Fibroblast of lung (primary cell): Measurements from ENCODE around the gene MED15. TPM values are rescaled to one million over a fixed set of nuclear protein-coding genes. Genes with fewer than 3 reads are reported as not detected.

Experiments
- DNase-seq, 2 donors: peaks; one replicate each; pipeline versions ENCODE4 v3.0.0 to v3.0.0-alpha.2; 2010; ENCODE audit warnings: low read depth in 2 of 2
- H2AFZ ChIP-seq: 2 replicates; pipeline ENCODE4 v1.5.1; 2012; ENCODE audit warnings: low read length, control low read depth, inconsistent platforms
- H3K27ac ChIP-seq: 2 replicates; pipeline ENCODE4 v1.5.1; 2011; ENCODE audit warnings: low read length, control low read depth; ENCODE audit not compliant: insufficient read depth
- H3K27me3 ChIP-seq: 2 replicates; pipeline ENCODE4 v1.5.1; 2011; ENCODE audit warnings: mild to moderate bottlenecking, low read length; ENCODE audit not compliant: control insufficient read depth, insufficient read depth
- H3K36me3 ChIP-seq: 2 replicates; pipeline ENCODE4 v1.5.1; 2011; ENCODE audit warnings: low read length; ENCODE audit not compliant: control insufficient read depth, insufficient read depth
- H3K4me1 ChIP-seq: 2 replicates; pipeline ENCODE4 v1.5.1; 2011; ENCODE audit warnings: low read length; ENCODE audit not compliant: control insufficient read depth, insufficient read depth; ENCODE audit errors: extremely low read depth
- H3K4me2 ChIP-seq: 2 replicates; pipeline ENCODE4 v1.5.1; 2011; ENCODE audit warnings: low read length, control low read depth; ENCODE audit not compliant: insufficient read depth; ENCODE audit errors: extremely low read depth
- H3K4me3 ChIP-seq, 4 experiments: fragments of 200-600 bp in 1 of 4; sonication (generic) in 1 of 4; replicated peaks in 1 of 4; 2 replicates each; pipeline ENCODE4 v1.5.1; 2011 to 2016; ENCODE audit warnings: low read length in 4 of 4, low read depth in 3 of 4, mild to moderate bottlenecking in 3 of 4, control low read depth in 2 of 4, inconsistent platforms in 1 of 4, mixed read lengths in 1 of 4; ENCODE audit not compliant: insufficient read depth in 1 of 4; ENCODE audit errors: control extremely low read depth in 1 of 4
- H3K79me2 ChIP-seq: 2 replicates; pipeline ENCODE4 v1.5.1; 2012; ENCODE audit warnings: mild to moderate bottlenecking, low read length, inconsistent platforms; ENCODE audit not compliant: control insufficient read depth, insufficient read depth
- H3K9ac ChIP-seq: 2 replicates; pipeline ENCODE4 v1.5.1; 2011; ENCODE audit warnings: mild to moderate bottlenecking, low read length, control low read depth; ENCODE audit not compliant: insufficient read depth
- H3K9me3 ChIP-seq: 2 replicates; pipeline ENCODE4 v1.5.1; 2012; ENCODE audit warnings: low read depth, low read length; ENCODE audit not compliant: control insufficient read depth, insufficient read depth
- H4K20me1 ChIP-seq: 2 replicates; pipeline ENCODE4 v1.5.1; 2011; ENCODE audit warnings: low read length; ENCODE audit not compliant: control insufficient read depth, insufficient read depth; ENCODE audit errors: extremely low read depth
- EZH2 ChIP-seq: IDR thresholded peaks from 2 replicates; pipeline ENCODE4 v1.5.1; 2012; ENCODE audit warnings: low read length, control low read depth, mild to moderate bottlenecking; ENCODE audit errors: missing control alignments
- polyA plus RNA-seq, 2 donors: library from polyadenylated mRNA; depleted of rRNA in 1 of 2; stranded (reverse) in 1 of 2; unstranded in 1 of 2; fragments of >200 nt; gene quantifications; 2 replicates each; pipeline ENCODE4 v1.2.1, GENCODE V29; 2011 to 2012; ENCODE audit warnings: missing spikeins in 1 of 2
- total RNA-seq: library from RNA; depleted of rRNA; stranded (reverse); fragments of >200 nt; gene quantifications from 2 replicates; pipeline ENCODE4 v1.2.1, GENCODE V29; 2014
- TF ChIP-seq, protein P1 (sequence below), 2 donors: IDR thresholded peaks in 1 of 2; conservative IDR thresholded peaks in 1 of 2; 1 replicate in 1 of 2; 2 replicates in 1 of 2; pipeline ENCODE4 v1.5.1; 2011 to 2012; ENCODE audit warnings: low read length in 2 of 2, control low read depth in 1 of 2, inconsistent platforms in 1 of 2, low read depth in 1 of 2, mild to moderate bottlenecking in 1 of 2

The MED15 gene
- total and polyA plus RNA-seq, 2 donors (not counting 1 experiment from before 2014, with no cell fraction given) = 28.6 TPM

DNA sequence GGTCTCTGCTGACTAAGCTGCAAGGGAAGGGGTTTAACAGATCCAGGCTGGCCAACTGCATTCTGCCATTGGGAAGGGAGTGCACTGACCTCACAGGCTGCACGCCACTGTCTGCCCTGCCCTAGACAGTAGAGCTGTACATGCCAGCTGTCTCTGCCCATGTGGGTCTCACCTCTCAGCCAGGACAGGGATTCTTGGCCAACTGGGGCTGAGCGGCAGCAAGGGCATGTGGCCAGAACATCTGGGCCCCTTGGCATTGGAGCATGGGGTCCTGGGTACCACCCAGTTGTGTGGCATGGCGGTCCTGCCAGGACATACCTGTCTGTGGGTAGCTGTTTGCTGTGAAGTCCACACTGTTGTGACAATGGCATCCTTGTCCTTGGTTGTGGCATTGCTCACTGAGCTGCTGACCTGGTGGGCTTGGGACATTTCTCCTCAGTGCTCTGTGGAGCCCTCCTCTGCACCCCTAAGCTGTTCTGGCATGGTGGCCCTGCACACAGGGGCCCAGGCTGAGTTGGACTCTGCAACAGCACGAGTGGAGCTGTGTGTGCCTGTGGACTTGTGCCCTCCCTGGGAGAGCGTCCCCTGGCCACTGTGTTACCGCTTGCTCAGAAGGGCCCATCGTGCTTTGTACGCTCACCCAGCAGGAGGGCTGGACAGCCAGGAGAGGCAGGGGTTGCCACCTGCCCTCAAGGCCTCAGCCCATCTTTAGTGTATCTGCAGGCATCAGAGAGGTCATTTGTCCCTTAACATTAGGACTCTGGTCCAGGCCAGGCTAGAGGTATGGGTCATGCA, 46.7 kb downstream of the MED15 start:
- H4K20me1 ChIP-seq = no peaks in the 10 kb centered on the region
- no peaks in the 10 kb centered on the region for H3K9me3 ChIP-seq
- H3K27me3 ChIP-seq = no peaks in the 10 kb centered on the region
- no peak overlapping the region for H3K4me3 ChIP-seq
- peaks cover 71% of the 10 kb centered on the region for H3K79me2 ChIP-seq
- no peak for DNase-seq
- H3K36me3 ChIP-seq = peaks cover 22% of the 10 kb centered on the region
- TF ChIP-seq EZH2 = no peak
- TF ChIP-seq, protein P1, sequence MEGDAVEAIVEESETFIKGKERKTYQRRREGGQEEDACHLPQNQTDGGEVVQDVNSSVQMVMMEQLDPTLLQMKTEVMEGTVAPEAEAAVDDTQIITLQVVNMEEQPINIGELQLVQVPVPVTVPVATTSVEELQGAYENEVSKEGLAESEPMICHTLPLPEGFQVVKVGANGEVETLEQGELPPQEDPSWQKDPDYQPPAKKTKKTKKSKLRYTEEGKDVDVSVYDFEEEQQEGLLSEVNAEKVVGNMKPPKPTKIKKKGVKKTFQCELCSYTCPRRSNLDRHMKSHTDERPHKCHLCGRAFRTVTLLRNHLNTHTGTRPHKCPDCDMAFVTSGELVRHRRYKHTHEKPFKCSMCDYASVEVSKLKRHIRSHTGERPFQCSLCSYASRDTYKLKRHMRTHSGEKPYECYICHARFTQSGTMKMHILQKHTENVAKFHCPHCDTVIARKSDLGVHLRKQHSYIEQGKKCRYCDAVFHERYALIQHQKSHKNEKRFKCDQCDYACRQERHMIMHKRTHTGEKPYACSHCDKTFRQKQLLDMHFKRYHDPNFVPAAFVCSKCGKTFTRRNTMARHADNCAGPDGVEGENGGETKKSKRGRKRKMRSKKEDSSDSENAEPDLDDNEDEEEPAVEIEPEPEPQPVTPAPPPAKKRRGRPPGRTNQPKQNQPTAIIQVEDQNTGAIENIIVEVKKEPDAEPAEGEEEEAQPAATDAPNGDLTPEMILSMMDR (conservative IDR thresholded peaks at IDR 0.05 in 1 of 2, IDR thresholded peaks at IDR 0.05 in 1 of 2; ENCODE audit: low read depth in 1 of 2, low read length in 2 of 2) = no peak
- H3K9ac ChIP-seq = no peak overlapping the region
- peaks cover 53% of the 10 kb centered on the region for H3K4me1 ChIP-seq
- H3K4me2 ChIP-seq = no peak overlapping the region
- H2AFZ ChIP-seq = no peak overlapping the region
- peak overlapping the region; percentile 98 for H3K27ac ChIP-seq

DNA sequence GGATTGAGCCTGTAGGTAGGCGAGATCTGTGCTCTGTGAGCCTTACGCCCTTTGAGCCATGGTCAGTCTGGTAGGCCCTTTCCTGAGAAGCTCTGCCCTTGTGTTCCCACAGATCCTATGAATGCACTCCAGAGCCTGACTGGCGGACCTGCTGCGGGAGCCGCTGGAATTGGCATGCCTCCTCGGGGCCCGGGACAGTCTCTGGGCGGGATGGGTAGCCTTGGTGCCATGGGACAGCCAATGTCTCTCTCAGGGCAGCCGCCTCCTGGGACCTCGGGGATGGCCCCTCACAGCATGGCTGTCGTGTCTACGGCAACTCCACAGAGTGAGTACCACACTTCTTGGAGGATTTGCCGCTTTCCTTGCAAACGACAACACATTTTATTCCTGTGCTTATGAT, 47.4 kb downstream of the MED15 start:
- H3K9me3 ChIP-seq = no peaks in the 10 kb centered on the region
- peak overlapping the region; percentile 17 for H3K27ac ChIP-seq
- H3K36me3 ChIP-seq = peaks cover 24% of the 10 kb centered on the region
- H3K27me3 ChIP-seq = no peaks in the 10 kb centered on the region
- no peak for TF ChIP-seq EZH2
- TF ChIP-seq, protein P1 (conservative IDR thresholded peaks at IDR 0.05 in 1 of 2, IDR thresholded peaks at IDR 0.05 in 1 of 2; ENCODE audit: low read depth in 1 of 2, low read length in 2 of 2) = no peak
- no peak for DNase-seq
- no peak overlapping the region for H3K4me3 ChIP-seq
- H2AFZ ChIP-seq = no peak overlapping the region
- peaks cover 69% of the 10 kb centered on the region for H3K79me2 ChIP-seq
- peaks cover 46% of the 10 kb centered on the region for H3K4me1 ChIP-seq
- no peak overlapping the region for H3K4me2 ChIP-seq
- H3K9ac ChIP-seq = no peak overlapping the region
- H4K20me1 ChIP-seq = no peaks in the 10 kb centered on the region

DNA sequence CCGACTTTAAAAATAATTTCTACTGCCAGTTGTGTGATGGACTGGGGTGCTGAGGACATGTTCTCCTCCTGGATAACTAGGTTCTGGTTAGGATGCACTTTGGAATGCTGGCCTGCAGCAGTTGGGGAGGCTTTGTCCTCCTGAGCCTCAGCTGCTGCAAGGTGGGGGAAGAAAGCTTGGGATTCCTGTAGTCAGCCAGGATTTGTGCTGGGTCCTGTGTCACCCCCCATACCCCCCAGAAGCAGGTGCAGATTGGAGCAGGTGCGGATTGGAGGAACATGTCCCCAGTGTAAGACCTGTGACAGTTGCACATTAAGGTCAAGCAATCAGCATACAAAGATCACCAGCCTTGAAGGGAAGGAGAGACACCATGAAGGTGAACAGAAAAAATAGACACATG, 51.1 kb downstream of the MED15 start:
- peaks cover 25% of the 10 kb centered on the region for H3K36me3 ChIP-seq
- no peak overlapping the region for H2AFZ ChIP-seq
- H3K27me3 ChIP-seq = no peaks in the 10 kb centered on the region
- H3K9ac ChIP-seq = no peak overlapping the region
- peaks cover 11% of the 10 kb centered on the region for H3K4me1 ChIP-seq
- no peak overlapping the region for H3K4me2 ChIP-seq
- H4K20me1 ChIP-seq = no peaks in the 10 kb centered on the region
- H3K27ac ChIP-seq = no peak overlapping the region
- no peak overlapping the region for H3K4me3 ChIP-seq
- DNase-seq = no peak
- peaks cover 56% of the 10 kb centered on the region for H3K79me2 ChIP-seq
- TF ChIP-seq, protein P1 (conservative IDR thresholded peaks at IDR 0.05 in 1 of 2, IDR thresholded peaks at IDR 0.05 in 1 of 2; ENCODE audit: low read depth in 1 of 2, low read length in 2 of 2) = no peak
- TF ChIP-seq EZH2 = no peak
- H3K9me3 ChIP-seq = no peaks in the 10 kb centered on the region
